ENCODE measurements around the gene D2HGDH.

GRCh38 chr2:241752253-241752652 lies 17.8 kb downstream of the D2HGDH start:
- TF ChIP-seq CTCF (IDR thresholded peaks at IDR 0.05) (no peak), POLR2A (IDR thresholded peaks at IDR 0.05) (no peak)

All from uterus (tissue), 2 donors.